DND-41 (cell line): Measurements from ENCODE around the gene PRSS2.

Experiments used
- EZH2 ChIP-seq: IDR thresholded peaks from 3 replicates; pipeline ENCODE4 v1.6.1; 2012; ENCODE audit warnings: borderline replicate concordance, low read depth, mild to moderate bottlenecking, moderate library complexity, low read length, inconsistent platforms; ENCODE audit not compliant: severe bottlenecking
- TF ChIP-seq, protein P1 (sequence below): IDR thresholded peaks from 2 replicates; pipeline ENCODE4 v1.5.1; 2012; ENCODE audit warnings: borderline replicate concordance, low read length, moderate library complexity, mild to moderate bottlenecking; ENCODE audit not compliant: poor library complexity, severe bottlenecking; ENCODE audit errors: extremely low read depth

DNA sequence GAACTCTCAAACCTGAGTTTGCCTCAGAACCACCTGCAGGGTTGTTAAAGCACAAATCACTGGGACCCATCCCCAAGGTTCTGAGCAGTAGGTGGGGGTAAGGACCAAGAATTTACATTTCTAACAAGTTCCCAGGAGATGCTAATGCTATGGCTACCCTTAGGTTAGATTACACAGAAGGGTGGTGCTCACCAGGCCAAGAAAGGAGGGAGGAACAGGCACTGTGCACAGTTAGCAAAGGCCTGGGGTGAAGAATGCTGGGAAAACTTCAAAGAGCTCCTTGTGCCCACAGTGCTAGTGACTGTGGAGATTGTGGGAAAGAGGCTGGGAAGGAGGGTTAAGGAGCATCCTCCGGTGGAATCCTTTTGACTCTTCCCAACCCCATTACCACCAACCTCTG, 8.7 kb upstream of the PRSS2 start:
- TF ChIP-seq, protein P1, sequence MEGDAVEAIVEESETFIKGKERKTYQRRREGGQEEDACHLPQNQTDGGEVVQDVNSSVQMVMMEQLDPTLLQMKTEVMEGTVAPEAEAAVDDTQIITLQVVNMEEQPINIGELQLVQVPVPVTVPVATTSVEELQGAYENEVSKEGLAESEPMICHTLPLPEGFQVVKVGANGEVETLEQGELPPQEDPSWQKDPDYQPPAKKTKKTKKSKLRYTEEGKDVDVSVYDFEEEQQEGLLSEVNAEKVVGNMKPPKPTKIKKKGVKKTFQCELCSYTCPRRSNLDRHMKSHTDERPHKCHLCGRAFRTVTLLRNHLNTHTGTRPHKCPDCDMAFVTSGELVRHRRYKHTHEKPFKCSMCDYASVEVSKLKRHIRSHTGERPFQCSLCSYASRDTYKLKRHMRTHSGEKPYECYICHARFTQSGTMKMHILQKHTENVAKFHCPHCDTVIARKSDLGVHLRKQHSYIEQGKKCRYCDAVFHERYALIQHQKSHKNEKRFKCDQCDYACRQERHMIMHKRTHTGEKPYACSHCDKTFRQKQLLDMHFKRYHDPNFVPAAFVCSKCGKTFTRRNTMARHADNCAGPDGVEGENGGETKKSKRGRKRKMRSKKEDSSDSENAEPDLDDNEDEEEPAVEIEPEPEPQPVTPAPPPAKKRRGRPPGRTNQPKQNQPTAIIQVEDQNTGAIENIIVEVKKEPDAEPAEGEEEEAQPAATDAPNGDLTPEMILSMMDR = no peak
- TF ChIP-seq EZH2 = no peak
